ENCODE data around the gene SPATA7. TPM values are rescaled to one million over a fixed set of nuclear protein-coding genes. Genes with fewer than 3 reads are reported as not detected.

SPATA7 gene
- total and polyA plus RNA-seq, 7 donors: 3.6 to 38.8 (median 15.5) TPM

GRCh38 chr14:88481059-88481458 lies 95.6 kb downstream of the SPATA7 start:
- no peak overlapping the region for H3K27ac ChIP-seq
- H3K9me3 ChIP-seq: no peaks in the 10 kb centered on the region
- H3K27me3 ChIP-seq: no peaks in the 10 kb centered on the region
- no peak overlapping the region for H3K4me3 ChIP-seq
- intact Hi-C loops (cut with DNase I): no loop called here
- DNase-seq: no peak
- H3K36me3 ChIP-seq: peaks cover 13 to 57% (median 24%) of the 10 kb centered on the region in 4 donors
- WGBS, 2 donors: 89 to 96% methylated on average over 2 of the region's 2 CpGs
- TF ChIP-seq EP300 (IDR thresholded peaks at IDR 0.05): no peak
- peaks cover 0 to 18% (median 4%) of the 10 kb centered on the region in 4 donors for H3K4me1 ChIP-seq

DNA sequence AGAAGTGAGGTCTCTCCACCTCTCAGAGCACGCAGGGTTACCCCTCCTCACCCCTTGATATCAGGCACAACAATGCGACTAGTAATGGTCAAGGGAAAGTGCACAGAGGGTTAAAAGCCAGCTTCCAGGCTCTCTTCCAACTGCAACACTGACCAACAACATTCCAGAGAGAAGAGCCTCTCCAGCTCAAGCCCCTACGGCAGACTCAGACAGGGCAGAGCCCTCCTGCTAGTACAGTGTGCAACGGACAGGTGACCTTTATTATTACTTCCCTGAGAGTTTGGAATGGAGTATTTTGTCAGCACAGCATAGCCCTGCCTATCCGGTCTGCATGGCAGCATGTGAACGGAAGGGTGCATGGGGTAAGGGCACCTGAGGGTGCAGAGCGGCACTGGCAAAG lies 96.3 kb downstream of the SPATA7 start:
- peaks cover 0 to 18% (median 4%) of the 10 kb centered on the region in 4 donors for H3K4me1 ChIP-seq
- H3K36me3 ChIP-seq: peaks cover 13 to 50% (median 24%) of the 10 kb centered on the region in 4 donors
- H3K9me3 ChIP-seq: no peaks in the 10 kb centered on the region
- TF ChIP-seq POLR2A (IDR thresholded peaks at IDR 0.05): no peak
- no peak for TF ChIP-seq POLR2AphosphoS5 (IDR thresholded peaks at IDR 0.05)
- TF ChIP-seq, protein P1, sequence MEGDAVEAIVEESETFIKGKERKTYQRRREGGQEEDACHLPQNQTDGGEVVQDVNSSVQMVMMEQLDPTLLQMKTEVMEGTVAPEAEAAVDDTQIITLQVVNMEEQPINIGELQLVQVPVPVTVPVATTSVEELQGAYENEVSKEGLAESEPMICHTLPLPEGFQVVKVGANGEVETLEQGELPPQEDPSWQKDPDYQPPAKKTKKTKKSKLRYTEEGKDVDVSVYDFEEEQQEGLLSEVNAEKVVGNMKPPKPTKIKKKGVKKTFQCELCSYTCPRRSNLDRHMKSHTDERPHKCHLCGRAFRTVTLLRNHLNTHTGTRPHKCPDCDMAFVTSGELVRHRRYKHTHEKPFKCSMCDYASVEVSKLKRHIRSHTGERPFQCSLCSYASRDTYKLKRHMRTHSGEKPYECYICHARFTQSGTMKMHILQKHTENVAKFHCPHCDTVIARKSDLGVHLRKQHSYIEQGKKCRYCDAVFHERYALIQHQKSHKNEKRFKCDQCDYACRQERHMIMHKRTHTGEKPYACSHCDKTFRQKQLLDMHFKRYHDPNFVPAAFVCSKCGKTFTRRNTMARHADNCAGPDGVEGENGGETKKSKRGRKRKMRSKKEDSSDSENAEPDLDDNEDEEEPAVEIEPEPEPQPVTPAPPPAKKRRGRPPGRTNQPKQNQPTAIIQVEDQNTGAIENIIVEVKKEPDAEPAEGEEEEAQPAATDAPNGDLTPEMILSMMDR (IDR thresholded peaks at IDR 0.05): no peak
- TF ChIP-seq EP300 (IDR thresholded peaks at IDR 0.05): no peak
- WGBS, 2 donors: 81 to 91% methylated on average over 7 of the region's 7 CpGs
- H3K27ac ChIP-seq: no peak overlapping the region
- H3K27me3 ChIP-seq: no peaks in the 10 kb centered on the region
- no peak overlapping the region for H3K4me3 ChIP-seq
- intact Hi-C loops (cut with DNase I): no loop called here
- DNase-seq: no peak

- no peak for DNase-seq
- TF ChIP-seq, protein P1 (IDR thresholded peaks at IDR 0.05): no peak
- no peak for TF ChIP-seq EP300 (IDR thresholded peaks at IDR 0.05)
- TF ChIP-seq POLR2A (IDR thresholded peaks at IDR 0.05): no peak
- TF ChIP-seq POLR2AphosphoS5 (IDR thresholded peaks at IDR 0.05): no peak
- H3K4me3 ChIP-seq: no peak overlapping the region
- H3K4me1 ChIP-seq: peaks cover 0 to 18% (median 4%) of the 10 kb centered on the region in 4 donors
- H3K9me3 ChIP-seq: no peaks in the 10 kb centered on the region
- H3K36me3 ChIP-seq: peaks cover 13 to 46% (median 23%) of the 10 kb centered on the region in 4 donors
- WGBS, 2 donors: 93 to 94% methylated on average over 3 of the region's 3 CpGs
- no peaks in the 10 kb centered on the region for H3K27me3 ChIP-seq
- intact Hi-C loops (cut with DNase I): no loop called here
- H3K27ac ChIP-seq: no peak overlapping the region
Observed at GRCh38 chr14:88482524-88482923, 97.1 kb downstream of the SPATA7 start.

Other genes with a start within 250 kb of the SPATA7 start
- under 1 TPM in 3 of 4 donors, not detected in 1; 0.14 to 0.36 (median 0.33) TPM for gene KCNK10, start 62.4 kb upstream of the SPATA7 start, total RNA-seq
- gene KCNK10, start 62.4 kb upstream of the SPATA7 start, polyA plus RNA-seq: under 1 TPM; under 0.01 to 0.60 (median 0.23) TPM
- 10 to 100 TPM; 13.7 to 29.1 (median 17.5) TPM for gene PTPN21, start 169.3 kb downstream of the SPATA7 start, total RNA-seq
- 10 to 100 TPM in 1 of 3 donors, 1 to 10 TPM in 2; 7.3 to 12.6 (median 9.5) TPM for gene PTPN21, start 169.3 kb downstream of the SPATA7 start, polyA plus RNA-seq
- gene ZC3H14, start 177.4 kb downstream of the SPATA7 start, total RNA-seq: 10 to 100 TPM; 80.4 to 89.5 (median 83.7) TPM
- gene ZC3H14, start 177.4 kb downstream of the SPATA7 start, polyA plus RNA-seq: 10 to 100 TPM; 23.4 to 30.6 (median 25.0) TPM